GM23338 (cell line): ENCODE data around the gene IPPK. TPM values are rescaled to one million over a fixed set of nuclear protein-coding genes. Genes with fewer than 3 reads are reported as not detected.

Experiments used
- ATAC-seq: fragments of 200-7000 bp; cut with Tn5 transposase; 3 replicates; pipeline ENCODE4 v1.9.1; 2020
- DNase-seq: peaks from one replicate; pipeline ENCODE4 v3.0.0-alpha.2; 2015; ENCODE audit warnings: low spot score
- H2AFZ ChIP-seq: fragments of 200-600 bp; sonication (generic); 2 replicates; pipeline ENCODE4 v1.8.0; 2016; ENCODE audit warnings: antibody characterized with exemption, mild to moderate bottlenecking, moderate library complexity
- H3F3A ChIP-seq: fragments of 200-600 bp; sonication (generic); replicated peaks from 2 replicates; pipeline ENCODE4 v1.8.0; 2017; ENCODE audit warnings: antibody characterized with exemption, mixed run types, low read depth
- H3K27ac ChIP-seq: fragments of 200-600 bp; sonication (generic); 2 replicates; pipeline ENCODE4 v1.6.1; 2016; ENCODE audit warnings: low read depth
- H3K27me3 ChIP-seq: fragments of 200-600 bp; sonication (generic); 2 replicates; pipeline ENCODE4 v1.8.0; 2016; ENCODE audit warnings: mild to moderate bottlenecking, mixed run types, moderate library complexity; ENCODE audit not compliant: insufficient read depth
- H3K36me3 ChIP-seq: fragments of 200-600 bp; sonication (generic); 2 replicates; pipeline ENCODE4 v1.8.0; 2016; ENCODE audit warnings: mild to moderate bottlenecking; ENCODE audit not compliant: insufficient read depth
- H3K4me1 ChIP-seq: fragments of 200-600 bp; sonication (generic); 2 replicates; pipeline ENCODE4 v1.8.0; 2016; ENCODE audit warnings: mild to moderate bottlenecking, moderate library complexity; ENCODE audit not compliant: insufficient read depth
- H3K4me2 ChIP-seq: fragments of 200-600 bp; sonication (generic); 2 replicates; pipeline ENCODE4 v1.7.1; 2017; ENCODE audit warnings: mixed run types
- H3K4me3 ChIP-seq: fragments of 200-600 bp; sonication (generic); 2 replicates; pipeline ENCODE4 v1.6.1; 2016; ENCODE audit warnings: mixed run types
- H3K79me2 ChIP-seq: fragments of 200-600 bp; sonication (generic); replicated peaks from 2 replicates; pipeline ENCODE4 v1.8.0; 2017; ENCODE audit warnings: mild to moderate bottlenecking; ENCODE audit not compliant: insufficient read depth
- H3K9me2 ChIP-seq: fragments of 200-600 bp; sonication (generic); 2 replicates; pipeline ENCODE4 v1.8.0; 2017; ENCODE audit not compliant: insufficient read depth
- H4K20me1 ChIP-seq: fragments of 200-600 bp; sonication (generic); replicated peaks from 2 replicates; pipeline ENCODE4 v1.8.0; 2017; ENCODE audit warnings: mild to moderate bottlenecking; ENCODE audit not compliant: insufficient read depth
- H3K27ac Mint-ChIP-seq: 2 replicates; pipeline ENCODE4 v1.8.0; 2020; ENCODE audit warnings: inconsistent platforms, mild to moderate bottlenecking, moderate library complexity, mixed read lengths
- H3K27me3 Mint-ChIP-seq: 3 replicates; pipeline ENCODE4 v1.8.0; 2022; ENCODE audit warnings: low read depth, mild to moderate bottlenecking, moderate library complexity, mixed read lengths, inconsistent platforms; ENCODE audit not compliant: insufficient read depth, poor library complexity
- H3K36me3 Mint-ChIP-seq: 3 replicates; pipeline ENCODE4 v1.8.0; 2021; ENCODE audit warnings: low read depth, mild to moderate bottlenecking, inconsistent platforms, moderate library complexity, mixed read lengths
- H3K4me1 Mint-ChIP-seq: 3 replicates; pipeline ENCODE4 v1.8.0; 2020; ENCODE audit warnings: mild to moderate bottlenecking, inconsistent platforms, mixed read lengths
- H3K4me3 Mint-ChIP-seq: 3 replicates; pipeline ENCODE4 v1.8.0; 2021; ENCODE audit warnings: moderate library complexity, mild to moderate bottlenecking, inconsistent platforms, mixed read lengths
- H3K9me3 Mint-ChIP-seq: 3 replicates; pipeline ENCODE4 v1.8.0; 2020; ENCODE audit warnings: moderate library complexity, mild to moderate bottlenecking, inconsistent platforms, mixed read lengths
- CREB1 ChIP-seq: fragments of 250-450 bp; sonication (Bioruptor Pico); IDR thresholded peaks from 2 replicates; pipeline ENCODE4 v1.5.0; 2020; ENCODE audit warnings: low read depth, mild to moderate bottlenecking, moderate library complexity
- EZH2 ChIP-seq: fragments of 200-600 bp; sonication (generic); IDR thresholded peaks from one replicate; pipeline ENCODE4 v1.8.0; 2017; ENCODE audit warnings: antibody characterized with exemption, mild to moderate bottlenecking, low read depth; ENCODE audit not compliant: unreplicated experiment
- EZH2phosphoT487 ChIP-seq: fragments of 200-600 bp; sonication (generic); IDR thresholded peaks from one replicate; pipeline ENCODE4 v1.8.1; 2018; ENCODE audit warnings: antibody characterized with exemption; ENCODE audit not compliant: unreplicated experiment
- JUNB ChIP-seq: IDR thresholded peaks from one replicate; pipeline ENCODE4 v1.6.1; 2016; ENCODE audit warnings: antibody characterized with exemption; ENCODE audit not compliant: unreplicated experiment
- NANOG ChIP-seq: IDR thresholded peaks from 2 replicates; pipeline ENCODE4 v1.6.1; 2016; ENCODE audit warnings: antibody characterized with exemption, borderline replicate concordance
- STAT1 ChIP-seq: IDR thresholded peaks from one replicate; pipeline ENCODE4 v1.6.1; 2016; ENCODE audit warnings: antibody characterized with exemption; ENCODE audit not compliant: unreplicated experiment
- ZNF462 ChIP-seq: fragments of 250-450 bp; sonication (Bioruptor Pico); IDR thresholded peaks from 2 replicates; pipeline ENCODE4 v1.5.0; 2020; ENCODE audit warnings: mild to moderate bottlenecking, moderate library complexity
- polyA plus RNA-seq: library from polyadenylated mRNA; unstranded; fragments of >200 nt; fragmentation: Nextera tagmentation; extraction: Ambion mirVana; gene quantifications from 2 replicates; pipeline ENCODE4 v1.2.1, GENCODE V29; 2016
- total RNA-seq: library from RNA; depleted of rRNA; stranded (reverse); fragments of >200 nt; shearing (Covaris generic); gene quantifications from 2 replicates; pipeline ENCODE4 v1.2.3, GENCODE V29; 2014
- TF ChIP-seq, protein P1 (sequence below): IDR thresholded peaks from one replicate; pipeline ENCODE4 v1.6.1; 2018; ENCODE audit warnings: antibody characterized with exemption; ENCODE audit not compliant: unreplicated experiment
- TF ChIP-seq, protein P2 (sequence below), 2 experiments: fragments of 200-600 bp in 1 of 2; sonication (generic) in 1 of 2; conservative IDR thresholded peaks; 2 replicates each; pipeline versions ENCODE4 v1.5.1 to v1.6.1; 2016 to 2017; ENCODE audit warnings: antibody characterized with exemption in 2 of 2, low read depth in 2 of 2, mild to moderate bottlenecking in 2 of 2, moderate library complexity in 1 of 2

Gene IPPK
- total and polyA plus RNA-seq, 2 experiments from 2014 or later: 6.5 to 17.5 TPM

DNA sequence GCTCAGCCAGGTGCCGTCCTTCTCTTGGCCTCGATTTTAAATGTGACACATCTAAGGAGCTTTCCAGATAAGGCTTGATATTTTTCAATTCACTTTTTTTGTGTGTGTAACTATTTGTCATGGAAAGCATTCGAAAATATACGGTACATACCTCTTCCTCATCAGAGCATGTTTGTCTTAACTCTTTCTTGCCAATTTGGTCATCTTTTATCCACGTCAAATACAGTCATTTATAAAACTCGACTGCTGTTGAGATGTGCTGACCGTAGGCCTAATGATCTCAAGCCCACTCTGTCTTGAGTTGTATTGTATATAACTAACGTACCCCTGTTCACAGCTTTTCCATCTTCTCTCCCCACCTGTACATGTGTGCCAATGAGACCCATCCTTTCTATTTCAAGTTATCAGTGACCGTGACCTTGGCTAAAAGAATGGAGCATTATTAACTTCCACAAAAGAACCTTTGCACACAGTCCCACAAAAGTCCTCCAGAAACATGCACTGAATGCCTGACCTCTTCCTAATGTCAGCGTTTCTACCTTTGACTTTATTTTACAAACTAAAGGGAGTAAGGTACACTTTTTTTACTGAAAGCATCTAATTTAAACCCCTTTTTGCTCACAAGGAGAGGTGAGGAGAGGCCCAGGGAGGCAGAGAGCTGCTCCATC is 61.6 kb downstream of the IPPK start (continued):
- TF ChIP-seq ZNF462 (CRISPR knock-in tag): no peak
- TF ChIP-seq, protein P1, sequence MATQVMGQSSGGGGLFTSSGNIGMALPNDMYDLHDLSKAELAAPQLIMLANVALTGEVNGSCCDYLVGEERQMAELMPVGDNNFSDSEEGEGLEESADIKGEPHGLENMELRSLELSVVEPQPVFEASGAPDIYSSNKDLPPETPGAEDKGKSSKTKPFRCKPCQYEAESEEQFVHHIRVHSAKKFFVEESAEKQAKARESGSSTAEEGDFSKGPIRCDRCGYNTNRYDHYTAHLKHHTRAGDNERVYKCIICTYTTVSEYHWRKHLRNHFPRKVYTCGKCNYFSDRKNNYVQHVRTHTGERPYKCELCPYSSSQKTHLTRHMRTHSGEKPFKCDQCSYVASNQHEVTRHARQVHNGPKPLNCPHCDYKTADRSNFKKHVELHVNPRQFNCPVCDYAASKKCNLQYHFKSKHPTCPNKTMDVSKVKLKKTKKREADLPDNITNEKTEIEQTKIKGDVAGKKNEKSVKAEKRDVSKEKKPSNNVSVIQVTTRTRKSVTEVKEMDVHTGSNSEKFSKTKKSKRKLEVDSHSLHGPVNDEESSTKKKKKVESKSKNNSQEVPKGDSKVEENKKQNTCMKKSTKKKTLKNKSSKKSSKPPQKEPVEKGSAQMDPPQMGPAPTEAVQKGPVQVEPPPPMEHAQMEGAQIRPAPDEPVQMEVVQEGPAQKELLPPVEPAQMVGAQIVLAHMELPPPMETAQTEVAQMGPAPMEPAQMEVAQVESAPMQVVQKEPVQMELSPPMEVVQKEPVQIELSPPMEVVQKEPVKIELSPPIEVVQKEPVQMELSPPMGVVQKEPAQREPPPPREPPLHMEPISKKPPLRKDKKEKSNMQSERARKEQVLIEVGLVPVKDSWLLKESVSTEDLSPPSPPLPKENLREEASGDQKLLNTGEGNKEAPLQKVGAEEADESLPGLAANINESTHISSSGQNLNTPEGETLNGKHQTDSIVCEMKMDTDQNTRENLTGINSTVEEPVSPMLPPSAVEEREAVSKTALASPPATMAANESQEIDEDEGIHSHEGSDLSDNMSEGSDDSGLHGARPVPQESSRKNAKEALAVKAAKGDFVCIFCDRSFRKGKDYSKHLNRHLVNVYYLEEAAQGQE: no peak

- Histone ChIP-seq H4K20me1 (no peaks in the 10 kb centered on the region), H3K79me2 (no peaks in the 10 kb centered on the region), H3K4me1 (no peaks in the 10 kb centered on the region), H3K9me2 (no peaks in the 10 kb centered on the region; the same call in 1 of the 2 replicates), H3K27me3 (no peaks in the 10 kb centered on the region), H2AFZ (no peak overlapping the region), H3K4me3 (no peak overlapping the region), H3K27ac (no peak overlapping the region), H3F3A (no peaks in the 10 kb centered on the region), H3K4me2 (no peak overlapping the region), H3K36me3 (peaks cover 5% of the 10 kb centered on the region; the same call in 1 of the 2 replicates)
- no peak for ATAC-seq
- Mint-ChIP-seq H3K27me3 (peaks cover 8% of the 10 kb centered on the region), H3K9me3 (peaks cover 21% of the 10 kb centered on the region), H3K4me3 (no peak overlapping the region), H3K4me1 (no peaks in the 10 kb centered on the region), H3K27ac (no peak overlapping the region), H3K36me3 (peaks cover 18% of the 10 kb centered on the region)
- DNase-seq: no peak
- TF ChIP-seq, protein P2, sequence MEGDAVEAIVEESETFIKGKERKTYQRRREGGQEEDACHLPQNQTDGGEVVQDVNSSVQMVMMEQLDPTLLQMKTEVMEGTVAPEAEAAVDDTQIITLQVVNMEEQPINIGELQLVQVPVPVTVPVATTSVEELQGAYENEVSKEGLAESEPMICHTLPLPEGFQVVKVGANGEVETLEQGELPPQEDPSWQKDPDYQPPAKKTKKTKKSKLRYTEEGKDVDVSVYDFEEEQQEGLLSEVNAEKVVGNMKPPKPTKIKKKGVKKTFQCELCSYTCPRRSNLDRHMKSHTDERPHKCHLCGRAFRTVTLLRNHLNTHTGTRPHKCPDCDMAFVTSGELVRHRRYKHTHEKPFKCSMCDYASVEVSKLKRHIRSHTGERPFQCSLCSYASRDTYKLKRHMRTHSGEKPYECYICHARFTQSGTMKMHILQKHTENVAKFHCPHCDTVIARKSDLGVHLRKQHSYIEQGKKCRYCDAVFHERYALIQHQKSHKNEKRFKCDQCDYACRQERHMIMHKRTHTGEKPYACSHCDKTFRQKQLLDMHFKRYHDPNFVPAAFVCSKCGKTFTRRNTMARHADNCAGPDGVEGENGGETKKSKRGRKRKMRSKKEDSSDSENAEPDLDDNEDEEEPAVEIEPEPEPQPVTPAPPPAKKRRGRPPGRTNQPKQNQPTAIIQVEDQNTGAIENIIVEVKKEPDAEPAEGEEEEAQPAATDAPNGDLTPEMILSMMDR (conservative IDR thresholded peaks at IDR 0.05; ENCODE audit: low read depth in 2 of 2): no peak
- no peak for TF ChIP-seq CREB1
- no peak for TF ChIP-seq NANOG
- TF ChIP-seq JUNB: no peak
- TF ChIP-seq EZH2: no peak
- TF ChIP-seq EZH2phosphoT487: no peak
- TF ChIP-seq STAT1: no peak
These were observed 62.2 kb downstream of the IPPK start for GRCh38 chr9:92607773-92608172.
